SU-DHL-6 (cell line): Measurements from ENCODE around the gene GRAMD4.

Experiments used
- EZH2phosphoT487 ChIP-seq: fragments of 200-600 bp; sonication (generic), shearing (Covaris generic); conservative IDR thresholded peaks from 2 replicates; pipeline ENCODE4 v1.6.1; 2018; ENCODE audit warnings: mild to moderate bottlenecking, antibody characterized with exemption, low read length, moderate library complexity, mixed read lengths
- TF ChIP-seq, protein P1 (sequence below): fragments of 200-600 bp; sonication (generic); IDR thresholded peaks from one replicate; pipeline ENCODE4 v1.5.1; 2017; ENCODE audit warnings: antibody characterized with exemption, mild to moderate bottlenecking, low read length, moderate library complexity; ENCODE audit not compliant: insufficient read depth, poor library complexity, severe bottlenecking

DNA sequence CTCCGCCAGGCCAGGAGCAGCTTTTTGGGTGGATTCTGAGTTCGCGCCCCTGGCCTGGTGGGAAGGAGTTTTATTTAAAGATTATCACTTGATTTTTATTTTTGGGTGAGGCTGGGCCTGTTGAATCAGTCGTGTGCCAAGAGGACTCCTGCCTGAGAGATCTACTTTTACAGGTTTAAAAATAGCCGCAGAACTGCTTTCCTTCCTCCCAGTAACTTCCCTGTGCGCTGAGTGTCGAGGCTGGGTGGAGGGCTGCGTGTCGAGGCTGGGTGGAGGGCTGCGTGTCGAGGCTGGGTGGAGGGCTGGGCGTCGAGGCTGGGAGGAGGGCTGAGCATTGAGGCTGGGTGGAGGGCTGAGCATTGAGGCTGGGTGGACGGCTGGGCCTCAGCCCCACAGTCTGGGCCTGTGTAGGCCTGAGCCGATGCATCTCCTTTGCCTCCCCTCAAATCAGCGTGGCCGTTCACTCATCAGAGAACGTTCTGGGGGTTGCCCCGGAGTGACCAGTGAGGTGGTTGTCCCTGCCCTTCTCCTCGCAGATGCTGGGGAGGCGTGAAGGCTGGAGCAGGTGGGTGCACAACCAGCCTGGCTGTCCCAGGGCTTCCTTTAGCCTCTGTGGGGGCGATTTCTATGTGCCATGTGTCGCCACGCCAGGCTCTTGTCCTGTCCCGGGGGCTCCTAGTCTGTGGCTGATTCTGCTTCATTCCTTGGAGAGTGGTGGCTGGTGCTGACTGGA lies 30.1 kb downstream of the GRAMD4 start:
- TF ChIP-seq, protein P1, sequence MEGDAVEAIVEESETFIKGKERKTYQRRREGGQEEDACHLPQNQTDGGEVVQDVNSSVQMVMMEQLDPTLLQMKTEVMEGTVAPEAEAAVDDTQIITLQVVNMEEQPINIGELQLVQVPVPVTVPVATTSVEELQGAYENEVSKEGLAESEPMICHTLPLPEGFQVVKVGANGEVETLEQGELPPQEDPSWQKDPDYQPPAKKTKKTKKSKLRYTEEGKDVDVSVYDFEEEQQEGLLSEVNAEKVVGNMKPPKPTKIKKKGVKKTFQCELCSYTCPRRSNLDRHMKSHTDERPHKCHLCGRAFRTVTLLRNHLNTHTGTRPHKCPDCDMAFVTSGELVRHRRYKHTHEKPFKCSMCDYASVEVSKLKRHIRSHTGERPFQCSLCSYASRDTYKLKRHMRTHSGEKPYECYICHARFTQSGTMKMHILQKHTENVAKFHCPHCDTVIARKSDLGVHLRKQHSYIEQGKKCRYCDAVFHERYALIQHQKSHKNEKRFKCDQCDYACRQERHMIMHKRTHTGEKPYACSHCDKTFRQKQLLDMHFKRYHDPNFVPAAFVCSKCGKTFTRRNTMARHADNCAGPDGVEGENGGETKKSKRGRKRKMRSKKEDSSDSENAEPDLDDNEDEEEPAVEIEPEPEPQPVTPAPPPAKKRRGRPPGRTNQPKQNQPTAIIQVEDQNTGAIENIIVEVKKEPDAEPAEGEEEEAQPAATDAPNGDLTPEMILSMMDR: no peak
- no peak for TF ChIP-seq EZH2phosphoT487
